NCI-H524 (cell line): ENCODE measurements around the gene MYLK.
"Not testable (repeated sequence)": the region's sequence is repeated elsewhere in the genome, so short reads cannot be mapped to it uniquely, and the experiment has no call there.

Experiments used
- DNase-seq, 2 experiments: peaks; one replicate each; lab custom pipeline; 2025; lab: John Stamatoyannopoulos, UW

The MYLK gene

DNA sequence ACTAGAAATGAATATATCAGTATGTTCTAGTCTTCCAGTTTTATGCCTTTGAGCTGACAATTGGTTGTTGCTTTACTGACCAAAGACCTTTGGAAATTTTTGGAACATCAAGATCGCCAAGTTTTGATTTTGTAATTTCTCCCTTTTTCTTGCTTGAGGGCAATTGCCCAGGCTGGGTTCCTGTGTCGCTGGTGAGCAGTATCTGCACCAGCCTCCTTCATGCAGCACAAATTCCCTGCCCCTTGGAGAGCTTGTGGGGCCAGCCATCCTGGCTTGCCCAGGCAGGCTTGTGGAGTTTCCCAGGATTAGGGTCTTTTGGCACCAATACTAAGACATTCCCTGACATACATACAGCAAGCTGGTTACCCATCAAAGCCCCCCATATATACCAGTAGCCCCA, 261.4 kb downstream of the MYLK start:
- DNase-seq = no peak

DNA sequence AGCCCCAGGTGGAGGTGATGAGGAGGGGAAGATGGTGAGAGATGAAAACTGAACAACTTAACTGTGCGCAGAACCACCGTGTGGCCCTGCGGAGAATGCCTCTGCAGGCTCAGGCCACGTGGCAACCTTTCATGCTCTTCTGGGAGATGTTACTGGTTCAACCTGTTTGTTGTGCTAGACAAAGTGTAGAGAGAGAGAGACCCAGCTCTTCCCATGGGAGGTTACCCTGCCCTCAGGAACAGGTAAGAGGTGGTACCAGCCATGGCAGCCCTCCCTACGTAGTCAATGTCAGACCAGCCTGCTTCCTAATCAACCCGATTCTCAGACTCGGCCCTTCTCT, 262.3 kb downstream of the MYLK start:
- no peak for DNase-seq

DNA sequence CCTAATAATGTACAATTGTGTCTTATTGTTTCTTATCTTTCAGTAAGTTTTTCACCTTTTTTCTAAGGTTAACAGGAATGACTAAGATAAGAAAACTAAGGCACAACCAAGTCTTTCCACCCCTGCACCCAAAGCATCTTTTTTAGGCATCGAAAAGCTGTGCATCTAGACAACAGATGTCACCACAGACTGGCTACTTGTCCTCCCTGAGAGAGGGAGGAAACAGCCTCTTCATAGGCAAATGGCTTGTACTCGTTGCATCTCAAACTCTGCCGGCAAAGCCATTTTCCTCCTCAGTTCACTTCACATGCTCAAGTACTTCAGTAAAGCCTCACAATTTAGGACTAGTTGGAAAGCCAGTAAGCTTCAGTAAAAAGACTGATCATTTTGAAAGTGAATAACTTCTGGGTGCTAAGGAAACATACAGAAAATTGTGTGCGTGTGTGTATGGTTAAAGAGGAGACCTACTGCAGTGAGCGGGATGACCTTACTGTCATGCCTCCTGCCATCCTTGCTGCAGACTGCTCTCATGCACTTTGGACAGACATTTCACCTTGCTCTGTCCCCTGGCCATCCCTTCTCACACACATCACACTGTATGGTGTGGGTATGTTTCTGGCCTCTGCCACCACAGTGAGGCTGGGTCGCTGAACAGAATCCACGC, 262.8 kb downstream of the MYLK start:
- peak; percentile 64 to 86 for DNase-seq

DNA sequence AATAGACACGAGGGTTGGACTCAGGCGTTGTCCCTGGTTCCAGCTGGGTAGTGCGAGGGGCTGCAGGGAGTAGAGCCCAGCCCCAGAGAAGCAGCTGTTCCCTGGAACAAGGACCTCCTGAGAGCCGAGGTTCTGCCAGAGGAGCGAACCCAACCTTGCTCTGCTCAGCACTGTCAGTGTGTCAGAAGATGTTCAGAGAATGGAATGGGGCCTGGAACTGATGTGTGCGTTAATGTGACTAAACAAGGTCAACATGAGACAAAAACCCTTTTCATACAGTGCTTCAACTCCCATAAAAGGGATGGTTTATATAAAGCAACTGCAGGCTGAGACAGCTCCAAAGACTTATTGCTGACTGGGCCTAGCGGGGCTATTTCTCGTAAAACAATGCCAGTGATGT, 263.8 kb downstream of the MYLK start:
- DNase-seq = no peak

DNA sequence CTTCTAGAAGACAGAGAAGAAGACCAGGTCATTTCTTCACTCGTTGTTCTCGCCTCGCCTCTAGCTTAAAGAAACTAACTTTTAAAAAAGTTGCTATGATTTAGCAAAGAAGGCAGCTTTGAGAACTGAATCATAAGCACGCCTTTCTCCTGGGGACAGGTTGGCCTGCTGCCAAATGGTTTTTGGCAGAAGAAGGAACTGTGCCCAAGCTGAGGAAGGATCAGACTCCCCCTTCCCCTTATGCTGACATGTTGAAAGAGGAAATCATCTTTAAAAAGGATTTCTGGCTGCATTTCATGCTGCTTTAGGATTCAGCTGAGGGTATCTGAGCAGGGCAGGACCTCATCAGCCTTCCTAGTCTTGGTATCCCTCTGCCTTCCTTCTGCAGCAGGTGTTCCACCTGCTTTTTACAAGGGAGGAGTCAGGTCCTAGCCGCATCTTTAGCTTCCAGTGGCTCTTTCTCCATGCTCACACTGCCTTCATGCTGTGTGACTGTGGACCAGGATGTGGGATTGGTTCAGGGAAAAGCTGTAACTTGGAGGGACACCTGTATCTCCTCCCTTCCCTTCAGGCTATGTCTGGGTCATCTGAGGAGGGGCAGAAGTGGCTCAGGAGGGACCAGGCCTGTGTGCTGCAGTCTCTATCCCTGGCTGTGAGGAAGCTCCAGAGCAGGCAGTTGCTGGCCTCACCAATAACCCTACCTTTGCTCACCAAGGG, 265.2 kb downstream of the MYLK start:
- peak in 1 of 2 experiments; percentile 15 for DNase-seq

DNA sequence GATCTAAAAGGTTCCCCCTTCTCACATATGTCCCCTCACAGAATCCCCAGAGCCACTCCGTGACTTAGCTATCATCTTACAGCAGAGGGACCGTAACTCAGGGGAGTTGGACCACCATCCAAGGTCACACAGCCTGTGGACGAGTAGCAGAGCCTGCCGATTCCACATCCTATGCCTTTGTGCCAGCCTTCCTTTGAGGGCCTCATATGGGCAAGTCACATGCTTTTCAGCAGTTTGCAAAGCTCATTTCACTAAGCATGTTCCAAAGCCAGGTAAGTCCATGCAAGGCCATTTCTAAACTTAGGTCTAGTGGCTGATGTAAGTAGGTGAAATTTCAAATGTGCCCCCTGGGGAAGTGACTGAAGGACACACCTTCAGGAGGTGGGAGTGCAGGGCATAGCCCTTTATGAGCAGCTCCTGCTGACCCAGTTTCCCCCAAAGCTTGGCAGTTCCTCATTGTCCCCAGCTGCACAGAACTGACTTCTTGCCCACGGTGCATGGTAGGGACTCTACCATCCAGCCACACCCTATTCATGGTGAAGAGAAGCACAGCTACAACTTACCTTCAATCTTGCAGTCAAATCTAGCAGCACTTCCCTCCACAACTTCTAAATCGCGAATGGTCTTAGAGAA, 265.9 kb downstream of the MYLK start:
- no peak for DNase-seq

DNA sequence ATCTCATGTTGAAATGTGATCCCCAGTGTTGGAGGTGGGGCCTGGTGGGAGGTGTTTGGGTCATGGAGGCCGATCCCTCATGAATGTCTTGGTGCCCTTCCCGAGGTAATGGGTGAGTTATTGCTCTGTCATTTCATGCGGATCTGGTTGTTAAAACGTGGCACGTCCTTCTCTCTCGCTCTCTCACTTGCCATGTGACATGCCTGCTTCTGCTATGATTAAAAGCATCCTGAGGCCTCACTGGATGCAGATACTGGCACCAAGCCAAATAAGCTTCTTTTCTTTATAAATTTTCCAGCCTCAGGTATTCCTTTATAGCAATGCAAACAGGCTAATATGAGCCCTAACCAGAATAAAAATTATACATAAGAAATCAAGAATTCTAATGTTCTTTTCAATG, 267.5 kb downstream of the MYLK start:
- DNase-seq = no peak

DNA sequence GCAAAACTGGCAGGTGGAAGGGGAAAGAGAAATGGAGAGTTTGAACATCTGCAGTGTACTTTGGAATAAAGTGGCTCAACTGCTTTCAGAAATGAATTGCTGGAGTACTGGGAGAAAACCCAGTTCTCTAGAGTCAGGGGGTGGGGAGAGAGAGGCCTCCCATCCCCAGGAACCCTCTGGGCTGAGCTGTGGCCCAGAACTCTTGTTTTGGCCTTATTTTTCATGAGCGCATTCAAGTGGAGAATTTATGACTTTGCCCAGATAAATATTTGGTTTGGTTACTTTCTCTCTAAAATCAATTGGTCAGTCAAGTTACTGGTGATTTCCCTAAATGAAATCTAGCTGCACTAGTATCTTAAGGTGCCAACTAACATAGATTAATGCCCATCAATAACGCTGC, 270.6 kb downstream of the MYLK start:
- DNase-seq = no peak

DNA sequence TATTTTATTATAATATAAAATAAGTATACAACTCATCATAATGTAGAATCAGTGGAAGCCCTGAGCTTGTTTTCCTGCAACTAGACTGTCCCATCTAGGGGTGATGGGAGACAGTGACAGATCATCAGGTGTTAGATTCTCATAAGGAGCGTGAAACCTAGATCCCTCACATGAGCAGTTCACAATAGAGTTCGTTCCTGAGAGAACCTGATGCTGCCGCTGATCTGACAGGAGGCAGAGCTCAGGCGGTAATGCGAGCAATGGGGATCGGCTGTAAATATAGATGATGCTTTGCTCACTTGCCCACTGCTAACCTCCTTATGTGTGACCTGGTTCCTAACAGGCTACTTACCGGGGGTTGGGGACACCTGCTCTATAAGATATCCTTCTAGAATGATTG, 272.5 kb downstream of the MYLK start:
- DNase-seq = not testable (repeated sequence)

DNA sequence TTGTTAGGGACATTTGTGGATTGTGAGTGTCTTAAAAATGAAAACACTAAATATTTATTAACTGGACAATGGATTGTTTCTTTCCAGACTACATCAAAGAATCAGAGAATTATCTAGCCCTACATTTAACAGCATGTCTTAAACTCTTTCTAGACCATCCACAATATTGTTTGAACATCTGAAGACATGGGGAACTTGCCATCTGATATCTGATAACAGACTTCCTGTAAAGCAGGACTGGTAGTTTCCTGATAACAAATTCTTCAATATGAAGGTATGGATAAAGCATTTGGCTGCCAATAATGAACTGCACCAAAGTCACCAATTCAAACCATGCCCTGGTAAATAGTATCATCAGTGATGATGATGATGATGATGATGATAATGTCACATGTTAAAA, 273.1 kb downstream of the MYLK start:
- no peak for DNase-seq

DNA sequence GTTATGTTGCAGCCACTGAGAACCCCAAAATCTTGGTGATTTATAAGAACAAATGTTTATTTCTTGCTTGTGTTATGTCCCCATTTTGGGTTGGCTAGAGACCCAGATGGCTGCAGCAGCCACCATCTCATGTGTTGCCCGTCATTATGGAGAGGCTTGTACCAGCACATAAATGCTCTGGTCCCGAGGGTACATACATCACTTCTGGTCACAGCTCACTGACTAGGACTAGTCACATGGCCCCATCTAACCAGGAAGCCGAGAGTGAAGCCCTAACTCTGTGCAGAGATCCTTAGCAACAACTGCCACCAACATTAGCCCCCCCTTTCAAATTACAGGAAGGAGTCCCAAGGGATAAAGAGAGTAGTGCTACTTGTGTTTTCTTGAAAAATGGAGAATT, 273.8 kb downstream of the MYLK start:
- peak; percentile 70 to 78 for DNase-seq

DNA sequence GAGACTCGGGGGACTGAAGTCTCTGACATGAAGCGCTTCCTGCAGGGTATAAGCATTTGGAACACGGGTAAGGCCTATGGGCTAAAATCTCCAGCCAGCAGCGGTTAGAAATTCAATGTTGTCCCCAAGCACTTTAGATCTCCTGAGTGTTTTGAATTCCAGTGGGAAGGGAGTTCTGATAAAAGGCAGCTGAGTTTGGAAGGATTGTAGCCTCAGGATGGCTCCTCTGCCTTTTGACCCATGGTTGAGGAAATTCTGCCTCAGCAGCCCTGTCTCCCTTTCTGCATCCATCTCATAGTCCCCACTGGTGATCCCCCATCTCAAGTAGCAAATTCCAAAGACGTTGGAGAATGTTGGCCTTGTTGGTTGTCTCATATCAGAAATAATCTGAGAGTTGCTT, 275.1 kb downstream of the MYLK start:
- DNase-seq = no peak

DNA sequence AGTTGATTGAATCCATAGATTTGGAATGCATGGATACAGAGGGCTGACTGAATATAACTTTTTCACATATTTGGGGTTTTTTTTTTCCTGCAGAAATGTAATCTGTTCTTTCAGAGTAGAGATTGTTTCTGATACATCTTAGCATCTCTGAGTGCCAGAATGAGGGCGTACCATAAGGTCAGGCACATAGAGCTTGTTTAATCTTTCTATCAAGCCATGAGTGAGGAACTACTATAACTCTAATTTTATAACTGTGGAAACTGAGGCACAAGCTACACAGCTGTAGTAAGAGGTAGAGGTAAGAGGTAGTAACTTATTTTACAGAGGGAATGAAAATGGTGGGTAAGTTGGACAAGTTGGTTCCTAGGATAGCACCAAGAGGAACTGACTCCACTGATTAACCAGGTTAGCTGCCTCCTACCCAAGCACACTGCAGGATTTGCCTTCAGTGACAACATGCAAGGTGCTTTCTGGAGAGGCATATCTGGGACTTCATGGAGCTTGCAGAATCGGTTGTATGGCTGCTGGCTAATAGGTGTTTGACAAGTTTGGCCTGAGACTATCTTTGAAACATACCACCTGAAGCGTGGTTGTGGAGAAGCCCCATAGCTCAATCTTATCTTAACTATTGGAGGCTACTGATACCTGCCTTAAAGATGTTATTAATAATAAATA, 275.7 kb downstream of the MYLK start:
- no peak for DNase-seq

DNA sequence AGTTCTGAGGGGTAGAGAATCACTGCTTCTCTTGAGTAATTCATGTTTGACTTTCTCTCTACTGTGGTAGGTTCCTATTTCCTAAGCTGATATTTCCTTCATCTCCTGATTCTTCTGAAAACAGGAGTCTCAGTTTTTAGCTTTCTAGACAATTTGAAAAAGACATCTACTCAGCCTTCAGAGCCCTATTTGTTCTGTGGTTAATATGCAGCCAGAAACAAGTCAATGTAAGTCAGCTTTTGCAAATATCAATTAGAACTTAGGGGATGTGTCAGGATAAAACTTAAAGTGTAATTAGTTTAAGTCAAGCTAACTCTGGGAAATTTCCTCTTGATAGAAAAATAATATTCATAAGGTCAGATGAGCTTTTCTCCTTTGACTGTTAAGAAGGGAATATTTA, 277.6 kb downstream of the MYLK start:
- DNase-seq = no peak

DNA sequence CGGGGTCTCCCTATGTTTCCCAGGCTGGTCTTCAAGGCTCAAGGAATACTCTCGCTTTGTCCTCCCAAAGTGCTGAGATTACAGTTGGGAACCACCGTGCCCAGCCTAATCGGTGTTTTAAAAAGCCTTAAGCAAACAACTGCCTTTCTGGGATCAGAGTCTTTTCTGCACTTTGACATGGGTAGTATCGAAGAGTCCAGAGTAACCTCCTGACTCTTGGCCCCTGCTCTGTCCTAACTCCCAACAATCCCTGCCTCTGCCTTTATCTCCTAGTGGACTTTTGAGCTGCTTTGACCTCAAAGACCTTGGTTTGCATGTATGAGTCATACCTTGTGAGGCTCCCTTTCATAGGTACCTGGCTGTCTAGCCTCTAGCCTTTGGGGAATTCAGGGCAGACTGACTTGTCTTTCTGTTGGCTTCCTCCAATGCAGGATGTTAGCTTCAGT, 278.3 kb downstream of the MYLK start:
- no peak for DNase-seq

DNA sequence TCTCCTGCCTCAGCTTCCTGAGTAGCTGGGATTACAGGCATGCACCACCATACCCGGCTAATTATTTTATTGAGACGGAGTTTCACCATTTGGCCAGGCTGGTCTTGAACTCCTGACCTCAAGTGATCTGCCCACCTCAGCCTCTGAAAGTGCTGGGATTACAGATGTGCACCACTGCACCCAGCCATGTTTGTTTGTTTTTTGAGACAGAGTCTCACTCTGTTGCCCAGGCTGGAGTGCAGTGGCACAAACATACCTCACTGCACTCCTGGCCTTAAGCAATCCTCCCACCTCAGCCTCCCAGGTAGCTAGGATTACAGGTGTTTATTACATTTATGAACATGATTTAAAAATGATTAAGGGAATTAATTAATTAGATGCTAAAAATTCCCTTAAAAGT, 281.0 kb downstream of the MYLK start:
- not testable (repeated sequence) for DNase-seq

DNA sequence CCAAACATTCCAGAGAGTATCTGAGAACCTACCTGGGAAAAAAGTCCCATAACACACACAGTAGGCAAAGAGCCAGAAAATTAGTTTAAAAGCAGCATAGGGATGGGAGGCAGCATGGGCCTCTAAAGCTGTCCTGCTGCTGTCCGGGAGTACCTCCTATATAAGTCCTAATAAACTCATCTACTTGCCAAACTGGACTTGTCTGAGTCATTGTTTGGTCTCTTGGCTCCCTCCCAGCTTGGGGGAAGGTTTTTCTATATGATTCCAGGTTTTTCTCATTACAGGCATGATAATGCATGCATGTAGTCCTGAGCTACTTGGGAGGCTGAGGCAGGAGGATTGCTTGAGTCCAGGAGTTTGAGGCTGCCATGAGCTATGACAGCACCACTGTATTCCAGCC, 281.8 kb downstream of the MYLK start:
- no peak for DNase-seq

DNA sequence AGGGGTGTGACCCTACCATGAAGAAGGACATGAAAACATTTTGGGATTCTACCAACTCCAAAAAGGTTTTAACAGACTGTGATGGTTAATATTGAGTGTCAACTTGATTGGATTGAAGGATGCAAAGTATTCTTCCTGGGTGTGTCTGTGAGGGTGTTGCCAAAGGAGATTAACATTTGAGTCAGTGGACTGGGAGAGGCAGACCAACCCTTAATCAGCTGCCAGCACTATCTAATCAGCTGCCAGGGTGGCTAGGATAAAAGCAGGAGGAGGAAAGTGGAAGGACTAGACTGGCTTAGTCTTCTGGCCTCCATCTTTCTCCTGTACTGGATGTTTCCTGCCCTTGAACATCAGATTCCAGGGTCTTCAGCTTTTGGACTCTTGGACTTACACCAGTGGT, 283.3 kb downstream of the MYLK start:
- DNase-seq = not testable (repeated sequence)

DNA sequence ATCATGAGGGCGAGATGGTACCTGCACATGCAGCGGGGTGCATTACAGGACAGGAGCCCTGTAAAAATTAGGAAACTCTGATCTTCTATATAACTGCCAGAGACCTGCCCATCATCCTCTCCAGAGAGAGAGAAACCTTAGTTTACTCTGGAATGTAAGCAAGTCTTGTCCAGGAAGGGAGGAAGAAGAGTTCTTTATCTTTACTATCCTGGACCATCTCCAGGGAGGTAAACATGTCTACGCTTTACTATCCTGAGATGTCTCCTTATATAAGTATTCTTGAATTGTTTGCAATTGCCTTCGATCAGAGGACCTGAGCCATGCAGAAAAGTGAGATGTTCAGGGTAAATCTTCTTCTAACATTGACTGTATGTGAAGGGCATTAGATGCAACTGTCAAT, 286.6 kb downstream of the MYLK start:
- no peak for DNase-seq

DNA sequence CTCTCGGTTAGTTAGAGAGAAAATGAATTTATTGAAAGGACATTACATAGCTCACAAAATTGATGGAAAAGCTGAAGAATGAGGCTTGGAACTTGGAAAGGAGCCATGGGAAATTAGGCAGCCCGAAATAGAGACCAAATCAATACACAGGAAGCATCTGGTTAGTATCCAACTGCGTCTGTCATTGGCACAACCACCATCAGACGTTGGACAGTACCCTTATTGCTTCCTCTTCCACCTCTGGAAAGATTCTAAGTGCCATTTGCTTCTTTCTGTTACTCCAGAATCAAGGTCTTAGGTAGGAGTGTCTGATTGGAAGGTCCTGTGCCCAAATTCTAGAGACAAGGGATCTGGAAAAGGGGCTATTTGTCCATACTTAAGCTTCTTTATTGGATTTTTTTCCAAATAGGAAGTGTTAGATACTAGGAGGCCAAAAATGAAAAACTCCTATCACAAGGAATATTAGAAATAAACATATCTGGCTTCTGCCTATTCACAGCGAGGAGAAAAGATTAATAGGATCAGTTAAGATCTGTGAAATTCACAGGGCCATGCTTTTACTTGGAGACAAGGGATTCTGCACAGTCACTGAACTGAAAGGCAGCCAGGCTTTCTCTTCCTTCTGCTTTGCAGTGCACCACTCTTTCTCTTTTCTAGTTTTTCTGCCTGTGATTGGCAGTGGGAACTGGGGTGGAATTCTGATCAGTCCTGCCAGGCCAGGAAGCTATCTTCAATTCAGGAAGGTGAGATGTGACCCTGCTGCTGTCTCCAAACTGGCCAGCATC, 288.5 kb downstream of the MYLK start:
- no peak for DNase-seq

DNA sequence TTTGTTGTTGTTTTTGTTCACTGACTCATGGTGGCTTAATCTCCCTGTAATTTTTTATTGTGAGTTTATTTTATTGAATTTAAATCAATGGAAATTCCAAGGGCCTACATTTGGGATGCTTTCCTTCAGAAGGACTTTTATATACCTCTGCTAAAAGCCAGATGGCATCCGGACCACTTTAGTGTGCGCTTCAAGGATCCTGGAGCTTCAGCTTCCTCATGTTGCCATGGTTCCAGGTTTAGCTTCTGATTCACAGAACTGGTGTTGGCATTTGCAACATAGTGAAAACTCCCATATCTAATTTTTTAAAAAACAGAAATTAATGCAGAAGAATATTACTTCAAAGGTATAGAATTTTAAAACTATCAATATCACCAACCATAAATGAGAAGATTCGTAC, 290.8 kb downstream of the MYLK start:
- peak; percentile 66 to 73 for DNase-seq
